BLaER1 treated with 17β-estradiol and CSF1 and Interleukin-3, amounts not matched to agents 10 nM and 100 nM (cell line): ENCODE results near the gene HOXD10.

Experiments
- H3K27ac ChIP-seq, 11 experiments: shearing (Covaris generic); formaldehyde crosslinking; 2 replicates each; pipeline ENCODE4 v1.8.1; 2022
- H3K27me3 ChIP-seq, 11 experiments: shearing (Covaris generic); formaldehyde crosslinking; 2 replicates each; pipeline ENCODE4 v1.8.1; 2022
- H3K36me3 ChIP-seq, 11 experiments: shearing (Covaris generic); formaldehyde crosslinking; 2 replicates each; pipeline ENCODE4 v1.8.1; 2022
- H3K4me1 ChIP-seq, 10 experiments: shearing (Covaris generic); formaldehyde crosslinking; 2 replicates each; pipeline ENCODE4 v1.8.1; 2022
- H3K4me2 ChIP-seq, 11 experiments: shearing (Covaris generic); formaldehyde crosslinking; 2 replicates each; pipeline ENCODE4 v1.8.1; 2022
- H3K4me3 ChIP-seq, 10 experiments: shearing (Covaris generic); formaldehyde crosslinking; 2 replicates each; pipeline ENCODE4 v1.8.1; 2022
- H3K9ac ChIP-seq, 11 experiments: shearing (Covaris generic); formaldehyde crosslinking; 2 replicates each; pipeline ENCODE4 v1.8.1; 2022
- H3K9me3 ChIP-seq, 11 experiments: shearing (Covaris generic); formaldehyde crosslinking; replicated peaks in 1 of 11; 2 replicates each; pipeline ENCODE4 v1.8.1; 2022
- H4K20me1 ChIP-seq, 11 experiments: shearing (Covaris generic); formaldehyde crosslinking; 2 replicates each; pipeline ENCODE4 v1.8.1; 2022
- Cebpa-rat ChIP-seq, 11 experiments: shearing (Covaris generic); IDR thresholded peaks; 2 replicates each; pipeline ENCODE4 v1.8.1; 2022

The HOXD10 gene

GRCh38 chr2:176151442-176152287 is 35.1 kb downstream of the HOXD10 start, which contains the start of gene HOXD4:
HOXD4 (plus strand) TSS chr2:176151550; CDS start chr2:176151634, 84 bp downstream.
- no peaks in the 10 kb centered on the region; a peak in 2 of 22 replicates for H4K20me1 ChIP-seq
- no peaks in the 10 kb centered on the region for H3K4me1 ChIP-seq
- H3K27me3 ChIP-seq, result peaks cover 94 to 100% (median 99%) of the 10 kb centered on the region in 11 experiments
- H3K27ac ChIP-seq, result no peak within 1 kb of the TSS
- H3K9me3 ChIP-seq, result peaks cover 38 to 67% (median 62%) of the 10 kb centered on the region in 11 experiments
- no peaks in the 10 kb centered on the region for H3K36me3 ChIP-seq
- no peak for TF ChIP-seq Cebpa-rat (IDR thresholded peaks at IDR 0.05)
- no peak within 1 kb of the TSS for H3K4me2 ChIP-seq
- no peak within 1 kb of the TSS for H3K9ac ChIP-seq
- no peak within 1 kb of the TSS for H3K4me3 ChIP-seq

GRCh38 chr2:176152350-176153181 is 36.0 kb downstream of the HOXD10 start:
- H3K4me2 ChIP-seq, result no peak overlapping the region
- H3K27me3 ChIP-seq, result peaks cover 97 to 100% (median 100%) of the 10 kb centered on the region in 11 experiments
- H4K20me1 ChIP-seq, result no peaks in the 10 kb centered on the region; a peak in 2 of 22 replicates
- no peaks in the 10 kb centered on the region for H3K4me1 ChIP-seq
- no peaks in the 10 kb centered on the region for H3K36me3 ChIP-seq
- no peak overlapping the region for H3K9ac ChIP-seq
- H3K27ac ChIP-seq, result no peak overlapping the region
- peaks cover 47 to 70% (median 66%) of the 10 kb centered on the region in 11 experiments for H3K9me3 ChIP-seq
- TF ChIP-seq Cebpa-rat (IDR thresholded peaks at IDR 0.05), result no peak
- H3K4me3 ChIP-seq, result no peak overlapping the region

- Histone ChIP-seq H3K27ac (no peak overlapping the region), H3K4me3 (no peak overlapping the region), H3K4me2 (no peak overlapping the region), H3K4me1 (no peaks in the 10 kb centered on the region), H3K9ac (no peak overlapping the region), H3K27me3 (peaks cover 95 to 100% (median 100%) of the 10 kb centered on the region in 11 experiments), H4K20me1 (no peaks in the 10 kb centered on the region; a peak in 2 of 22 replicates), H3K36me3 (no peaks in the 10 kb centered on the region), H3K9me3 (peaks cover 41 to 67% (median 61%) of the 10 kb centered on the region in 11 experiments)
- no peak for TF ChIP-seq Cebpa-rat (IDR thresholded peaks at IDR 0.05)
Observed at GRCh38 chr2:176154576-176155252, 38.1 kb downstream of the HOXD10 start.

- no peak overlapping the region for H3K4me2 ChIP-seq
- no peaks in the 10 kb centered on the region for H3K36me3 ChIP-seq
- no peaks in the 10 kb centered on the region for H3K4me1 ChIP-seq
- no peak overlapping the region for H3K9ac ChIP-seq
- no peaks in the 10 kb centered on the region; a peak in 1 of 22 replicates for H4K20me1 ChIP-seq
- no peak overlapping the region for H3K27ac ChIP-seq
- H3K4me3 ChIP-seq, result no peak overlapping the region
- no peak for TF ChIP-seq Cebpa-rat (IDR thresholded peaks at IDR 0.05)
- H3K27me3 ChIP-seq, result peaks cover 90 to 100% (median 100%) of the 10 kb centered on the region in 11 experiments
- peaks cover 42 to 67% (median 61%) of the 10 kb centered on the region in 11 experiments for H3K9me3 ChIP-seq
Observed at GRCh38 chr2:176155356-176156044, 38.9 kb downstream of the HOXD10 start.

GRCh38 chr2:176156301-176156806 is 39.8 kb downstream of the HOXD10 start:
- H3K4me1 ChIP-seq, result no peaks in the 10 kb centered on the region
- no peak for TF ChIP-seq Cebpa-rat (IDR thresholded peaks at IDR 0.05)
- no peak overlapping the region for H3K9ac ChIP-seq
- no peaks in the 10 kb centered on the region for H3K36me3 ChIP-seq
- no peak overlapping the region for H3K4me2 ChIP-seq
- no peak overlapping the region for H3K27ac ChIP-seq
- H3K27me3 ChIP-seq, result peaks cover 82 to 100% (median 99%) of the 10 kb centered on the region in 11 experiments
- no peaks in the 10 kb centered on the region for H4K20me1 ChIP-seq
- H3K4me3 ChIP-seq, result no peak overlapping the region
- peaks cover 45 to 67% (median 61%) of the 10 kb centered on the region in 11 experiments for H3K9me3 ChIP-seq

- Histone ChIP-seq H3K4me2 (no peak within 1 kb of the TSS), H3K36me3 (no peaks in the 10 kb centered on the region), H4K20me1 (no peaks in the 10 kb centered on the region), H3K4me1 (no peaks in the 10 kb centered on the region), H3K27ac (no peak within 1 kb of the TSS), H3K9ac (no peak within 1 kb of the TSS), H3K9me3 (peaks cover 44 to 67% (median 60%) of the 10 kb centered on the region in 11 experiments), H3K27me3 (peaks cover 76 to 100% (median 99%) of the 10 kb centered on the region in 11 experiments), H3K4me3 (no peak within 1 kb of the TSS)
- no peak for TF ChIP-seq Cebpa-rat (IDR thresholded peaks at IDR 0.05)
Observed at GRCh38 chr2:176156807-176157498, 40.4 kb downstream of the HOXD10 start, which contains the start of gene HOXD3. HOXD3 (plus strand) TSS chr2:176157307; CDS start chr2:176169115, 11,808 bp downstream.

GRCh38 chr2:176157499-176158185 is 41.1 kb downstream of the HOXD10 start:
- Histone ChIP-seq H3K4me3 (no peak overlapping the region), H3K4me1 (no peaks in the 10 kb centered on the region), H4K20me1 (no peaks in the 10 kb centered on the region), H3K27ac (no peak overlapping the region), H3K9me3 (peaks cover 50 to 69% (median 63%) of the 10 kb centered on the region in 11 experiments), H3K4me2 (no peak overlapping the region), H3K9ac (no peak overlapping the region), H3K27me3 (peaks cover 70 to 100% (median 99%) of the 10 kb centered on the region in 11 experiments), H3K36me3 (no peaks in the 10 kb centered on the region)
- no peak for TF ChIP-seq Cebpa-rat (IDR thresholded peaks at IDR 0.05)
